Nephron (organoid): ENCODE data around the gene MAP4.

Experiments
- H3K27ac Mint-ChIP-seq, 3 experiments: 2 replicates each; pipeline ENCODE4 v1.8.0; 2020; ENCODE audit warnings: mixed read lengths in 3 of 3, mild to moderate bottlenecking in 2 of 3, moderate library complexity in 1 of 3
- H3K27me3 Mint-ChIP-seq: 2 replicates; pipeline ENCODE4 v1.8.0; 2021; ENCODE audit warnings: low read depth, mild to moderate bottlenecking, moderate library complexity, mixed read lengths
- H3K36me3 Mint-ChIP-seq: 2 replicates; pipeline ENCODE4 v1.8.0; 2020; ENCODE audit warnings: low read depth, mixed read lengths
- H3K4me1 Mint-ChIP-seq: 2 replicates; pipeline ENCODE4 v1.8.0; 2020; ENCODE audit warnings: mixed read lengths
- H3K4me3 Mint-ChIP-seq, 3 experiments: 2 replicates each; pipeline ENCODE4 v1.8.0; 2020; ENCODE audit warnings: mild to moderate bottlenecking in 3 of 3, mixed read lengths in 3 of 3, moderate library complexity in 2 of 3
- H3K9me3 Mint-ChIP-seq: 2 replicates; pipeline ENCODE4 v1.8.0; 2020; ENCODE audit warnings: mixed read lengths
- CTCF ChIP-seq, 3 experiments: fragments of 200-600 bp; sonication (generic); IDR thresholded peaks; one replicate each; pipeline ENCODE4 v1.5.0; 2021; ENCODE audit warnings: antibody characterized with exemption in 3 of 3; ENCODE audit not compliant: unreplicated experiment in 3 of 3

The MAP4 gene

GRCh38 chr3:47825590-47825989 is 190.6 kb downstream of the MAP4 start:
- Mint-ChIP-seq H3K27ac (peak overlapping the region; percentile 59 to 97 (median 82)), H3K9me3 (no peaks in the 10 kb centered on the region), H3K4me1 (peaks cover 23% of the 10 kb centered on the region), H3K36me3 (peaks cover 39% of the 10 kb centered on the region), H3K4me3 (peak overlapping the region; percentile 91 to 96 (median 94)), H3K27me3 (no peaks in the 10 kb centered on the region)
- no peak for TF ChIP-seq CTCF (IDR thresholded peaks at IDR 0.05; ENCODE audit: unreplicated experiment in 3 of 3)

GRCh38 chr3:47824541-47825473 is 191.4 kb downstream of the MAP4 start:
- peak; percentile 78 to 94 (median 80) for TF ChIP-seq CTCF (IDR thresholded peaks at IDR 0.05; ENCODE audit: unreplicated experiment in 3 of 3)
- Mint-ChIP-seq H3K9me3 (no peaks in the 10 kb centered on the region), H3K27me3 (no peaks in the 10 kb centered on the region), H3K4me3 (peak overlapping the region; percentile 91 to 96 (median 94)), H3K36me3 (peaks cover 42% of the 10 kb centered on the region), H3K27ac (peak overlapping the region; percentile 82 to 97 (median 84)), H3K4me1 (peaks cover 23% of the 10 kb centered on the region)

- no peaks in the 10 kb centered on the region for H3K4me1 Mint-ChIP-seq
- H3K27ac Mint-ChIP-seq: no peak overlapping the region
Observed at GRCh38 chr3:47817609-47818008, 198.6 kb downstream of the MAP4 start.

GRCh38 chr3:47813551-47814177 is 202.6 kb downstream of the MAP4 start:
- Mint-ChIP-seq H3K27ac (peak overlapping the region in 2 of 3 experiments; percentile 15 to 66), H3K9me3 (no peaks in the 10 kb centered on the region), H3K36me3 (peaks cover 45% of the 10 kb centered on the region), H3K27me3 (no peaks in the 10 kb centered on the region), H3K4me3 (no peak overlapping the region), H3K4me1 (no peaks in the 10 kb centered on the region)
- no peak for TF ChIP-seq CTCF (IDR thresholded peaks at IDR 0.05; ENCODE audit: unreplicated experiment in 3 of 3)

More at GRCh38 chr3:47817609-47818008, 198.6 kb downstream of the MAP4 start:
- no peak for TF ChIP-seq CTCF (IDR thresholded peaks at IDR 0.05; ENCODE audit: unreplicated experiment in 3 of 3)
- no peaks in the 10 kb centered on the region for H3K9me3 Mint-ChIP-seq
- H3K36me3 Mint-ChIP-seq: peaks cover 43% of the 10 kb centered on the region
- no peak overlapping the region for H3K4me3 Mint-ChIP-seq
- no peaks in the 10 kb centered on the region for H3K27me3 Mint-ChIP-seq

- Mint-ChIP-seq H3K4me3 (peak overlapping the region; percentile 99), H3K36me3 (peaks cover 16% of the 10 kb centered on the region), H3K9me3 (no peaks in the 10 kb centered on the region), H3K27me3 (peaks cover 3% of the 10 kb centered on the region), H3K27ac (peak overlapping the region; percentile 98 to 100 (median 100)), H3K4me1 (peaks cover 22% of the 10 kb centered on the region)
- TF ChIP-seq CTCF (IDR thresholded peaks at IDR 0.05; ENCODE audit: unreplicated experiment in 3 of 3): no peak
Observed at GRCh38 chr3:47804577-47804976, 211.6 kb downstream of the MAP4 start.
